ENCODE data around the gene TIGD3.
A peak's percentile ranks its signal among the peaks of the same experiment; 100 is the strongest.

GRCh38 chr11:65329944-65330403 is 24.6 kb upstream of the TIGD3 start:
- TF ChIP-seq CTCF (IDR thresholded peaks at IDR 0.05) (peak; percentile 76 to 88 (median 84)), POLR2A (IDR thresholded peaks at IDR 0.05) (no peak)
